Prostate gland (tissue), 2 donors: ENCODE measurements around the gene HDAC4. TPM values are rescaled to one million over a fixed set of nuclear protein-coding genes. Genes with fewer than 3 reads are reported as not detected.

Source experiments
- DNase-seq: peaks from one replicate; pipeline ENCODE4 v3.0.0-alpha.2; 2019; ENCODE audit warnings: low spot score
- H3K27ac ChIP-seq, 2 donors: fragments of 200-600 bp; sonication (generic); 2 replicates each; pipeline ENCODE4 v1.5.1; 2017 to 2019
- H3K27me3 ChIP-seq: fragments of 200-600 bp; sonication (generic); replicated peaks from 2 replicates; pipeline ENCODE4 v1.5.1; 2019; ENCODE audit not compliant: insufficient read depth
- H3K36me3 ChIP-seq, 2 donors: fragments of 200-600 bp; sonication (generic); 1 replicate in 1 of 2; 2 replicates in 1 of 2; pipeline versions ENCODE4 v1.5.1 to v1.8.1; 2017 to 2019
- H3K4me1 ChIP-seq: fragments of 200-600 bp; sonication (generic); replicated peaks from 2 replicates; pipeline ENCODE4 v1.5.1; 2019
- H3K4me3 ChIP-seq, 2 donors: fragments of 200-600 bp; sonication (generic); 2 replicates each; pipeline ENCODE4 v1.5.1; 2017 to 2019
- H3K9me3 ChIP-seq: fragments of 200-600 bp; sonication (generic); 2 replicates; pipeline ENCODE4 v1.5.1; 2017
- POLR2A ChIP-seq: fragments of 450-650 bp; IDR thresholded peaks from one replicate; pipeline ENCODE4 v1.6.1; 2016; ENCODE audit warnings: antibody characterized with exemption, mild to moderate bottlenecking
- POLR2AphosphoS5 ChIP-seq: sonication (generic); formaldehyde crosslinking; IDR thresholded peaks from one replicate; pipeline ENCODE4 v1.6.1; 2017; ENCODE audit warnings: antibody characterized with exemption
- WGBS: methylation state at CpG from one replicate; pipeline ENCODE4 v1.1.5; 2018; 5-methylcytosine and 5-hydroxymethylcytosine counted together
- intact Hi-C: fragments of 100-400 bp; cut with DNase I; formaldehyde crosslinking; loops from one replicate; pipeline ENCODE4 v1.14.2; 2022
- total RNA-seq, 2 donors: library from RNA; depleted of rRNA; stranded (reverse); fragments of >200 nt; gene quantifications; one replicate each; pipeline ENCODE4 v1.1.0, GENCODE V29; 2016
- TF ChIP-seq, protein P1 (sequence below), 4 experiments: fragments of 200-600 bp in 2 of 4; fragments of 450-650 bp in 2 of 4; sonication (generic) in 2 of 4; IDR thresholded peaks; 1 replicate in 3 of 4; 2 replicates in 1 of 4; pipeline ENCODE4 v1.5.1; 2016 to 2019; ENCODE audit warnings: antibody characterized with exemption in 4 of 4, mild to moderate bottlenecking in 2 of 4, moderate library complexity in 2 of 4

HDAC4 gene
- total RNA-seq, 2 donors from 2014 or later: 41.8 to 44.2 TPM

DNA sequence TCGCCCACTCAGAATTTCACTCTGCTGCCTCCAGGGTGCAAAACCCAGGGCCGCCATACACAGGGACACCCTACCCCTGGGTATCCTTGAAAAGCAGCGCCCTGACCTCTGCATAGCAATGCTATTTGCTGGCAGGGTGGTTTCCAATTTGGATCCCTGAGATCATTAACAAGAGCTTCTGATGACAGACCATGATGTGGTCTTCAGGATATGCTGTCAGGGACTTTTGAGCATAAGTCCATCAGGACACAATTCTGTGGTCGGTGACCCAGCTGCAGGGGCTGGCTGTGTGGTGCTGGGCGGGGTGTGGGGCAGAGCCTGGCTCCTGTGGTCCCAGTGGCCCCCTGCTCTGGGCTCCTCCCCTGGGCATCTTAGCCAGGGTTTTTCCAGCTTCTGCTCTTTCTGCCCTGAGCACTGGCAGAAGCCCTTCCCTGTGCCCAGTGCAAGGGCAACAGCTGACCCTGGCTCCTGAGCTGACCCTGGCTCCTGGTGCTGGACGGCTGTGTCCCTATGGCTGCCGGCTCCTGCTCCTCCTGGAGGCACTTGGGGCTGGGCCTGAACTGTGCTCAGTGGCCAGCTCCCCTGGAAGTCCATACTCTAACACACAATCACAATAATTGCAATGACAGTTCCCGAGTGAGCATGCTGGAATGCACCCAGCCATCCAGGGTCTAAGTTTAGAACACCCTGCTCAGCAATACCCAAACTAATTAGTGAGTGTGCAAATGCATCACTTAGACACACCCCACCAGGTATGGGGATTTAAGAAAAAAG lies 271.5 kb downstream of the HDAC4 start:
- no peaks in the 10 kb centered on the region for H3K4me1 ChIP-seq
- H3K36me3 ChIP-seq: peaks cover 4 to 20% of the 10 kb centered on the region in 2 donors
- H3K27ac ChIP-seq: no peak overlapping the region
- WGBS: 90% methylated on average over 8 of the region's 8 CpGs
- H3K9me3 ChIP-seq: no peaks in the 10 kb centered on the region
- DNase-seq: no peak
- no peaks in the 10 kb centered on the region for H3K27me3 ChIP-seq
- TF ChIP-seq, protein P1, sequence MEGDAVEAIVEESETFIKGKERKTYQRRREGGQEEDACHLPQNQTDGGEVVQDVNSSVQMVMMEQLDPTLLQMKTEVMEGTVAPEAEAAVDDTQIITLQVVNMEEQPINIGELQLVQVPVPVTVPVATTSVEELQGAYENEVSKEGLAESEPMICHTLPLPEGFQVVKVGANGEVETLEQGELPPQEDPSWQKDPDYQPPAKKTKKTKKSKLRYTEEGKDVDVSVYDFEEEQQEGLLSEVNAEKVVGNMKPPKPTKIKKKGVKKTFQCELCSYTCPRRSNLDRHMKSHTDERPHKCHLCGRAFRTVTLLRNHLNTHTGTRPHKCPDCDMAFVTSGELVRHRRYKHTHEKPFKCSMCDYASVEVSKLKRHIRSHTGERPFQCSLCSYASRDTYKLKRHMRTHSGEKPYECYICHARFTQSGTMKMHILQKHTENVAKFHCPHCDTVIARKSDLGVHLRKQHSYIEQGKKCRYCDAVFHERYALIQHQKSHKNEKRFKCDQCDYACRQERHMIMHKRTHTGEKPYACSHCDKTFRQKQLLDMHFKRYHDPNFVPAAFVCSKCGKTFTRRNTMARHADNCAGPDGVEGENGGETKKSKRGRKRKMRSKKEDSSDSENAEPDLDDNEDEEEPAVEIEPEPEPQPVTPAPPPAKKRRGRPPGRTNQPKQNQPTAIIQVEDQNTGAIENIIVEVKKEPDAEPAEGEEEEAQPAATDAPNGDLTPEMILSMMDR (IDR thresholded peaks at IDR 0.05): no peak
- TF ChIP-seq POLR2AphosphoS5 (no peak), POLR2A (no peak)
- no peak overlapping the region for H3K4me3 ChIP-seq
- intact Hi-C loops: no loop called here

DNA sequence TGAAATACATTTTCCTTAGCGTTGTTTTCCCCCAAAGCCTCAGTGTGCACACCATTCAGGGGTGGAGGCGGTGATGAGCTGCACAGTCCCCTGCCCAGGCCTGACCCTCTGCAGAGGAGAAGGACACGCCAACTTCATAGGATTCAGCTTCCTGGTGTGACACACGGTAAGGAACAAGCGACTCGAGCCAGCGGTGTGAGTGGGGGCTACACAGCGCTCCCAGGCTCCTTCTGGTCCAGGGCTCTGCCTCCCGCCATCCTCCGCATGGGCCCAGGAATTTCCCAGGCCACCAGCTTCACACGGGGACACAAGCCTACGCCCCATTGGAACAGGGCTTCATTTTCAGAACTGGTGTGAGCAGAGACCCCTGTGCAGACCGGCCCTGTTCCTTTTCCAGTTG lies 272.1 kb downstream of the HDAC4 start:
- H3K4me3 ChIP-seq: no peak overlapping the region
- H3K9me3 ChIP-seq: no peaks in the 10 kb centered on the region
- TF ChIP-seq POLR2A (no peak), POLR2AphosphoS5 (no peak)
- TF ChIP-seq, protein P1 (IDR thresholded peaks at IDR 0.05): no peak
- H3K27me3 ChIP-seq: no peaks in the 10 kb centered on the region
- whole genome bisulfite sequencing: 86% methylated on average over 13 of the region's 13 CpGs
- H3K27ac ChIP-seq: no peak overlapping the region
- intact Hi-C loops: no loop called here
- H3K36me3 ChIP-seq: peaks cover 4 to 14% of the 10 kb centered on the region in 2 donors
- DNase-seq: no peak
- no peaks in the 10 kb centered on the region for H3K4me1 ChIP-seq

DNA sequence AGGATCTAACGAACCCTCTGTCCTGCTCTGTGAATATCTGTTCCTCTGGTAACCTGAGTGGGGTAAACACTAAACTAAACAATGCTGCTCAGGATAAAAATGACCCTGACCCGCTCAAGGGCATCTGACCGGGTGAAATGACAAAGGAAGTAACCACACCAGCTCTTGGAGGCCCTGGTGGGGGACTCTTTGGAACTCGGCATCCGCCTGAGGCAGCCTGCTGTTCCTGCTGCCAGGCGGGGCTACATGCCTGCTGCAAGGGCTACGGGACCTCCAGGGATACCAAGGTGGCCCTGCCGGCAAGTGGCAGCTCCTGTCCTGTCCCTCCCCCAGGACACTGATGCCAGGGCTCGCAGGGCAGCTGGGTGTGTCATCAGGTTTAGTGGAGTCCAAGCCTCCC lies 273.3 kb downstream of the HDAC4 start:
- Histone ChIP-seq H3K4me3 (no peak overlapping the region), H3K27me3 (no peaks in the 10 kb centered on the region), H3K36me3 (peaks cover 4 to 12% of the 10 kb centered on the region in 2 donors), H3K27ac (no peak overlapping the region), H3K9me3 (no peaks in the 10 kb centered on the region), H3K4me1 (no peaks in the 10 kb centered on the region)
- no peak for DNase-seq
- 86% methylated on average over 9 of the region's 9 CpGs for WGBS
- intact Hi-C loops: no loop called here
- TF ChIP-seq POLR2AphosphoS5: no peak
- TF ChIP-seq POLR2A: no peak
- TF ChIP-seq, protein P1 (IDR thresholded peaks at IDR 0.05): no peak

DNA sequence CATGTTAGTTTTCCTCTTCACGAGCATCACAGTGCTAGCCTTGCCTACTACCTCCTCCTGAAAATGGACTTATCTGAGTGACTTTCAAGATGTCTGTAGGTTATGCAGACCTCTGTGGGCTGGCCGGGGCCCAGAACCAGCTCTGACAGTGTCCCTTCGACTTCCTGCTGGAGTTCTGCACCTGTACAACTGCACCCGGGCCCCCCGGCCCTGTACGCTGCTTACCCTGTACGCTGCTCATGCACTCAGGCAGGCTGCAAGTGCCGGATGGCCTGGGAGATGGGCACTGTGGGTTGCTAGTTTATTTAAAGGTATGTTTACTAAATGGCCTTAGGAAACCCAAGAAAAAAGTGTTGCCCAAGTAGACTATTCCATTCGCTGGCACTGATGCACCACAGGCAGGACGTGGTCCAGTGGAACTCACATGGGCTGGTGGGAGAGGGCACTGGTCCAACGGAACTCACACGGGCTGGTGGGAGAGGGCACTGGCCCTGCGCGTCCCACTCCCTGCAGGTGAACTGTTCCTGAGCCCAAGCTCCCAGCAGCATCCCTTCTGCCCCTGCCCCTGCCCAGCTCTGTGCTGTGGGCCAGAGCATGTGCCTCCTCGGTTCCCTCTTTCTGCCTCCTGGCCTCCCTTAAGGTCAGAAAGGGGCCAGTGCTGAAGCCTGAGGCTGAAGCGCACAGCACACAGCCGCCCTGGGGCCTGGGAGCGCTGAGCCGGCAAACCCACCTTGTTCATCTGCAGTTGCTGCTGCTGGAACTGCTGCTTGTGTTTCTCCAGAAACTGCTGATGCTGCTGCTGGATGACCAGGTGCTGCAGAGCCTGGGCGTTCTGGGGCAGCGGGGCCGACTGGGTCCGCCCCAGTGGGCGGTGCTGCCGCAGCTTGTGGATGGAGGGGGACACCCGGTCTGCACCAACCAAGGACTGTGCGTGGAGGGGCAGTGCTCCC lies 274.8 kb downstream of the HDAC4 start:
- WGBS: 95% methylated on average over 27 of the region's 27 CpGs
- no peak for TF ChIP-seq POLR2AphosphoS5
- TF ChIP-seq, protein P1 (IDR thresholded peaks at IDR 0.05): no peak
- TF ChIP-seq POLR2A: no peak
- Histone ChIP-seq H3K27ac (no peak overlapping the region), H3K9me3 (no peaks in the 10 kb centered on the region), H3K4me3 (no peak overlapping the region), H3K4me1 (no peaks in the 10 kb centered on the region), H3K27me3 (no peaks in the 10 kb centered on the region), H3K36me3 (peaks cover 4 to 12% of the 10 kb centered on the region in 2 donors)
- intact Hi-C loops: no loop called here
- no peak for DNase-seq
